GM12801 (cell line): ENCODE data around the gene STIMATE.

Source experiments
- CTCF ChIP-seq: IDR thresholded peaks from one replicate; pipeline ENCODE4 v1.5.1; 2011; ENCODE audit warnings: control low read depth; ENCODE audit not compliant: insufficient read length; ENCODE audit errors: extremely low read depth

STIMATE gene

GRCh38 chr3:52877085-52877484 lies 20.3 kb downstream of the STIMATE start:
- TF ChIP-seq CTCF: no peak

- TF ChIP-seq CTCF: no peak
Measured at GRCh38 chr3:52874864-52875587, 22.3 kb downstream of the STIMATE start.

- TF ChIP-seq CTCF: no peak
Measured at GRCh38 chr3:52874160-52874701, 23.1 kb downstream of the STIMATE start.

GRCh38 chr3:52873433-52874159 lies 23.8 kb downstream of the STIMATE start:
- TF ChIP-seq CTCF: no peak

- TF ChIP-seq CTCF: no peak
Measured at GRCh38 chr3:52872245-52872644, 25.1 kb downstream of the STIMATE start.

- no peak for TF ChIP-seq CTCF
Measured at GRCh38 chr3:52871761-52872160, 25.6 kb downstream of the STIMATE start.

- no peak for TF ChIP-seq CTCF
Measured at GRCh38 chr3:52870471-52870870, 26.9 kb downstream of the STIMATE start.
